PC-3 (cell line): ENCODE data around the gene NOS1. TPM values are rescaled to one million over a fixed set of nuclear protein-coding genes. Genes with fewer than 3 reads are reported as not detected.
"Not testable (repeated sequence)": the region's sequence is repeated elsewhere in the genome, so short reads cannot be mapped to it uniquely, and the experiment has no call there.

Experiments
- ATAC-seq: fragments of 200-7000 bp; cut with Tn5 transposase; 2 replicates; pipeline ENCODE4 v1.9.1; 2020; ENCODE audit warnings: mild to moderate bottlenecking, moderate library complexity
- BruUV-seq: library from RNA; stranded (reverse); fragments of 400-500 nt; replicated peaks from 2 replicates; lab custom pipeline; 2021; lab: Mats Ljungman, UMichigan
- CTCF ChIA-PET: fragments of 300-600 bp; sonication (Branson Sonifier 250); formaldehyde crosslinking; loops from one replicate; lab custom pipeline; 2022; ENCODE audit warnings: antibody characterized with exemption; lab: Charles Lee
- POLR2A ChIA-PET: fragments of 300-600 bp; sonication (Branson Sonifier 250); formaldehyde crosslinking; loops from one replicate; lab custom pipeline; 2022; ENCODE audit warnings: antibody characterized with exemption; ENCODE audit not compliant: unreplicated experiment; lab: Charles Lee
- DNase-seq: peaks from one replicate; pipeline ENCODE4 v3.0.0-alpha.2; 2015
- H2AFZ ChIP-seq: fragments of 300-600 bp; sonication (generic); 2 replicates; pipeline ENCODE4 v1.6.0; 2016; ENCODE audit warnings: antibody characterized with exemption, low read length
- H3F3A ChIP-seq: fragments of 300-600 bp; sonication (generic); one replicate; pipeline ENCODE4 v1.6.0; 2017; ENCODE audit warnings: antibody characterized with exemption, low read length, control low read depth, mild to moderate bottlenecking; ENCODE audit not compliant: unreplicated experiment
- H3K27ac ChIP-seq: fragments of 300-600 bp; sonication (generic); 2 replicates; pipeline ENCODE4 v1.5.1; 2016; ENCODE audit warnings: mild to moderate bottlenecking, low read length
- H3K27me3 ChIP-seq: fragments of 300-600 bp; sonication (generic); 2 replicates; pipeline ENCODE4 v1.6.1; 2016; ENCODE audit warnings: low read length, mixed read lengths
- H3K36me3 ChIP-seq: fragments of 300-600 bp; sonication (generic); 2 replicates; pipeline ENCODE4 v1.6.1; 2016; ENCODE audit warnings: low read depth, mixed run types, low read length, mixed read lengths
- H3K4me1 ChIP-seq: fragments of 300-600 bp; sonication (generic); 2 replicates; pipeline ENCODE4 v1.5.1; 2016; ENCODE audit warnings: low read length; ENCODE audit not compliant: insufficient read depth
- H3K4me2 ChIP-seq: fragments of 300-600 bp; sonication (generic); 2 replicates; pipeline ENCODE4 v1.6.0; 2016; ENCODE audit warnings: low read length
- H3K4me3 ChIP-seq: fragments of 300-600 bp; sonication (generic); 2 replicates; pipeline ENCODE4 v1.5.1; 2016; ENCODE audit warnings: mild to moderate bottlenecking, low read length, mixed read lengths
- H3K79me2 ChIP-seq: fragments of 300-600 bp; sonication (generic); 2 replicates; pipeline ENCODE4 v1.6.1; 2017; ENCODE audit warnings: low read length, mixed read lengths
- H3K9ac ChIP-seq: fragments of 300-600 bp; sonication (generic); 2 replicates; pipeline ENCODE4 v1.6.0; 2016; ENCODE audit warnings: mild to moderate bottlenecking, low read length
- H3K9me2 ChIP-seq: fragments of 300-600 bp; sonication (generic); replicated peaks from 2 replicates; pipeline ENCODE4 v1.6.1; 2016; ENCODE audit warnings: mixed run types, low read length, mixed read lengths
- H3K9me3 ChIP-seq: fragments of 300-600 bp; sonication (generic); 2 replicates; pipeline ENCODE4 v1.6.1; 2016; ENCODE audit warnings: low read length, mixed read lengths
- H4K20me1 ChIP-seq: fragments of 300-600 bp; sonication (generic); 2 replicates; pipeline ENCODE4 v1.6.1; 2016; ENCODE audit warnings: low read length, mixed read lengths
- CTCF ChIP-seq: fragments of 300-600 bp; sonication (generic); conservative IDR thresholded peaks from 2 replicates; pipeline ENCODE4 v1.5.1; 2017; ENCODE audit warnings: antibody characterized with exemption, low read depth, mild to moderate bottlenecking, low read length
- EZH2 ChIP-seq: fragments of 300-600 bp; sonication (generic); IDR thresholded peaks from one replicate; pipeline ENCODE4 v1.6.1; 2017; ENCODE audit warnings: antibody characterized with exemption, mild to moderate bottlenecking, low read length; ENCODE audit not compliant: unreplicated experiment
- EZH2phosphoT487 ChIP-seq: fragments of 300-600 bp; sonication (generic); IDR thresholded peaks from 2 replicates; pipeline ENCODE4 v1.6.1; 2018; ENCODE audit warnings: mild to moderate bottlenecking, antibody characterized with exemption, low read length, borderline replicate concordance
- intact Hi-C: fragments of 100-400 bp; cut with micrococcal nuclease; formaldehyde crosslinking; loops from 2 replicates; pipeline ENCODE4 v1.9.0; 2023
- total RNA-seq: library from RNA; depleted of rRNA; stranded (reverse); fragments of >200 nt; gene quantifications from 2 replicates; pipeline ENCODE4 v1.2.3, GENCODE V29; 2014

Gene NOS1
- total RNA-seq, 1 experiment from 2014 or later = 0.11 TPM

GRCh38 chr12:117182866-117183265, 178.6 kb downstream of the NOS1 start:
- H3K9ac ChIP-seq = no peak overlapping the region
- ChIA-PET POLR2A (no interaction called here), CTCF (no interaction called here)
- H3K36me3 ChIP-seq = peaks cover 71% of the 10 kb centered on the region
- no peak for DNase-seq
- peaks cover 12% of the 10 kb centered on the region for H3K79me2 ChIP-seq
- TF ChIP-seq CTCF = no peak
- no peak for TF ChIP-seq EZH2
- TF ChIP-seq EZH2phosphoT487 = no peak
- H3K9me3 ChIP-seq = no peaks in the 10 kb centered on the region
- H3K9me2 ChIP-seq = no peaks in the 10 kb centered on the region
- ATAC-seq = no peak
- no peak overlapping the region for H2AFZ ChIP-seq
- intact Hi-C loops = no loop called here
- H4K20me1 ChIP-seq = no peaks in the 10 kb centered on the region
- H3F3A ChIP-seq = no peaks in the 10 kb centered on the region
- no peak overlapping the region for H3K4me3 ChIP-seq
- 0 out of 2 replicates have a peak, but pooled peaks cover under 1% of the 10 kb centered on the region for H3K4me1 ChIP-seq
- BruUV-seq = no TSS peak
- no peak overlapping the region for H3K4me2 ChIP-seq
- no peaks in the 10 kb centered on the region for H3K27me3 ChIP-seq
- no peak overlapping the region for H3K27ac ChIP-seq

GRCh38 chr12:117181468-117181843, 180.0 kb downstream of the NOS1 start:
- H3K4me1 ChIP-seq, H2AFZ ChIP-seq, H3K27ac ChIP-seq, H3K9me3 ChIP-seq, H3F3A ChIP-seq, H3K4me2 ChIP-seq, H3K9ac ChIP-seq, H3K79me2 ChIP-seq, H3K4me3 ChIP-seq, H4K20me1 ChIP-seq, H3K27me3 ChIP-seq, intact Hi-C loops, H3K9me2 ChIP-seq, POLR2A ChIA-PET, ATAC-seq, DNase-seq, BruUV-seq: not testable (repeated sequence)
- H3K36me3 ChIP-seq = peaks cover 73% of the 10 kb centered on the region
- CTCF ChIA-PET = interaction anchor here (0.8 kb wide), 1 partner anchor 32 kb away, joined by 3 read pairs; no protein-coding TSS in a partner anchor

GRCh38 chr12:117180758-117181467, 180.5 kb downstream of the NOS1 start:
- Histone ChIP-seq H4K20me1 (no peaks in the 10 kb centered on the region), H3K27ac (no peak overlapping the region), H2AFZ (no peak overlapping the region), H3K4me1 (no peaks in the 10 kb centered on the region), H3K9ac (no peak overlapping the region), H3K4me2 (no peak overlapping the region), H3K9me2 (no peaks in the 10 kb centered on the region), H3K9me3 (no peaks in the 10 kb centered on the region), H3K36me3 (peaks cover 74% of the 10 kb centered on the region), H3F3A (no peaks in the 10 kb centered on the region), H3K79me2 (no peaks in the 10 kb centered on the region), H3K4me3 (no peak overlapping the region), H3K27me3 (no peaks in the 10 kb centered on the region)
- DNase-seq = no peak
- no TSS peak for BruUV-seq
- no peak for TF ChIP-seq EZH2
- TF ChIP-seq CTCF = no peak
- TF ChIP-seq EZH2phosphoT487 = no peak
- intact Hi-C loops = no loop called here
- ChIA-PET POLR2A (no interaction called here), CTCF (interaction anchor here (0.6 to 0.8 kb wide), 2 partner anchors 32 to 434 kb away, joined by 3 read pairs; no protein-coding TSS in a partner anchor)
- ATAC-seq = no peak
